Tibial nerve (tissue), 4 donors: Measurements from ENCODE around the gene CCNC.

Experiments
- CTCF ChIP-seq, 5 experiments: fragments of 200-600 bp in 3 of 5; fragments of 450-650 bp in 2 of 5; sonication (generic) in 3 of 5; IDR thresholded peaks; one replicate each; pipeline ENCODE4 v1.5.1; 2016 to 2019; ENCODE audit warnings: antibody characterized with exemption in 5 of 5, mild to moderate bottlenecking in 3 of 5, moderate library complexity in 2 of 5
- EP300 ChIP-seq, 2 donors: sonication (generic); formaldehyde crosslinking; IDR thresholded peaks; one replicate each; pipeline ENCODE4 v1.6.1; 2017; ENCODE audit warnings: antibody characterized with exemption in 2 of 2, mild to moderate bottlenecking in 1 of 2
- POLR2A ChIP-seq, 2 donors: fragments of 450-650 bp; IDR thresholded peaks; one replicate each; pipeline ENCODE4 v1.6.1; 2017; ENCODE audit warnings: antibody characterized with exemption in 2 of 2, mild to moderate bottlenecking in 2 of 2, moderate library complexity in 2 of 2

- no peak for TF ChIP-seq CTCF (IDR thresholded peaks at IDR 0.05)
- no peak for TF ChIP-seq EP300 (IDR thresholded peaks at IDR 0.05)
- TF ChIP-seq POLR2A (IDR thresholded peaks at IDR 0.05) = no peak
These were observed 66.7 kb downstream of the CCNC start for GRCh38 chr6:99501762-99502161.
